OCI-LY7 (cell line): Measurements from ENCODE around the gene MAP3K20.

Source experiments
- CTCF ChIP-seq: fragments of 200-600 bp; sonication (generic); conservative IDR thresholded peaks from 2 replicates; pipeline ENCODE4 v1.5.1; 2014; ENCODE audit warnings: mild to moderate bottlenecking, antibody characterized with exemption, low read length, moderate library complexity, mixed read lengths
- EZH2phosphoT487 ChIP-seq: fragments of 200-600 bp; sonication (generic); IDR thresholded peaks from 2 replicates; pipeline ENCODE4 v1.6.1; 2018; ENCODE audit warnings: low read depth, borderline replicate concordance, mild to moderate bottlenecking, mixed run types, antibody characterized with exemption, low read length, moderate library complexity, mixed read lengths

DNA sequence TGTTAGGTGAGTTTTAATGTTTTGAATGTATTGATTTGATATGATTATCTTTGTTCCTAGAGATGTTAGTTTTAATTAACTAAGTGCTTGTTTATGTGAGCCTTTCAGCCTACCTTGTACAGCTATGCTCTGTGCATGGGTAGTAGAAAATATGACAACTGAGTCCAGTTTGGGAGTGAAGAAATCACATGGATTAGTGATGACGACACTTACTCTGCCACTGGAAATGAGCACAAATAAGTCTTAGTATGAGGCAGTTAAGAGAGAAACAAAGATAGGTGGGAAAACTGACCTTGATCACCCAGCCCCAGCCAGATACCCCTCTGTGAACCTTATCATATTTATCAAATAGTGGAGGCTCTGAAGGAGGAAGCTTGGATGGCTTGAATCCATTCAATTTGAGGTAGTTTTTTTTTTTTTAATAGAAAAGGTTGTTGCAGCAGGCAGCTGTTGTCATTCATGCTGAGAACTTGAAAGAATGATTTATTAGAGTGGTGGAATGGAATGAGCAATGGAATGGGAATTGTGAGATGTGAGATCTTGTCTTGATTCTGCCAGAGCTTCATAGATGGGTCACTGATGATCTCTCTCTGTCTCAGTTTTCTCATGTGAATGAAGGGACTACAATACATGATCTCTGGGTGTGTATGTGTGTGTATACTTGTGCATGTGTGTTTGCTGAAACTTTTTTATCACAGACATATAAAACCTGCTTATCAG, 96.4 kb downstream of the MAP3K20 start:
- TF ChIP-seq CTCF (no peak), EZH2phosphoT487 (no peak)
